ENCODE data around the gene DRAP1. TPM values are rescaled to one million over a fixed set of nuclear protein-coding genes. Genes with fewer than 3 reads are reported as not detected.

DRAP1 gene
- polyA plus RNA-seq, 1 donor = 71.0 TPM

- Histone ChIP-seq H3K36me3 (ENCODE audit: control insufficient read depth, insufficient read depth, low read length) (no peaks in the 10 kb centered on the region), H3K9me3 (ENCODE audit: control insufficient read depth, low read depth, low read length) (no peaks in the 10 kb centered on the region), H3K27ac (ENCODE audit: low read length) (no peak overlapping the region), H3K4me3 (ENCODE audit: low read length) (no peak overlapping the region), H3K4me1 (ENCODE audit: control insufficient read depth, insufficient read depth, low read length) (peaks cover 3% of the 10 kb centered on the region), H3K27me3 (ENCODE audit: control insufficient read depth, insufficient read depth, low read length) (peaks cover 41% of the 10 kb centered on the region)
- DNase-seq = no peak
- no CpG with 5 or more reads among the region's 5 CpGs for WGBS (ENCODE audit: insufficient coverage, low lambda C conversion rate)
Measured at GRCh38 chr11:65906602-65907001, 12.6 kb upstream of the DRAP1 start.

- WGBS (ENCODE audit: insufficient coverage, low lambda C conversion rate) = no CpG with 5 or more reads among the region's 6 CpGs
Measured at GRCh38 chr11:65907878-65908277, 11.3 kb upstream of the DRAP1 start.

GRCh38 chr11:65911682-65912568, 7.3 kb upstream of the DRAP1 start:
- H3K4me3 ChIP-seq (ENCODE audit: low read length) = no peak overlapping the region
- no CpG with 5 or more reads among the region's 14 CpGs for WGBS (ENCODE audit: insufficient coverage, low lambda C conversion rate)
- H3K27me3 ChIP-seq (ENCODE audit: control insufficient read depth, insufficient read depth, low read length) = peaks cover 17% of the 10 kb centered on the region
- H3K4me1 ChIP-seq (ENCODE audit: control insufficient read depth, insufficient read depth, low read length) = peaks cover 4% of the 10 kb centered on the region
- H3K27ac ChIP-seq (ENCODE audit: low read length) = no peak overlapping the region
- peak in 1 of 2 donors; percentile 32 for DNase-seq
- H3K9me3 ChIP-seq (ENCODE audit: control insufficient read depth, low read depth, low read length) = no peaks in the 10 kb centered on the region
- peaks cover 6% of the 10 kb centered on the region for H3K36me3 ChIP-seq (ENCODE audit: control insufficient read depth, insufficient read depth, low read length)

More at GRCh38 chr11:65907878-65908277, 11.3 kb upstream of the DRAP1 start:
- H3K9me3 ChIP-seq (ENCODE audit: control insufficient read depth, low read depth, low read length) = no peaks in the 10 kb centered on the region
- H3K36me3 ChIP-seq (ENCODE audit: control insufficient read depth, insufficient read depth, low read length) = no peaks in the 10 kb centered on the region
- no peak overlapping the region for H3K4me3 ChIP-seq (ENCODE audit: low read length)
- H3K27me3 ChIP-seq (ENCODE audit: control insufficient read depth, insufficient read depth, low read length) = peaks cover 31% of the 10 kb centered on the region
- no peak overlapping the region for H3K27ac ChIP-seq (ENCODE audit: low read length)
- no peak for DNase-seq
- peaks cover 4% of the 10 kb centered on the region for H3K4me1 ChIP-seq (ENCODE audit: control insufficient read depth, insufficient read depth, low read length)

- Histone ChIP-seq H3K27me3 (ENCODE audit: control insufficient read depth, insufficient read depth, low read length) (peaks cover 13% of the 10 kb centered on the region), H3K4me1 (ENCODE audit: control insufficient read depth, insufficient read depth, low read length) (peaks cover 11% of the 10 kb centered on the region), H3K36me3 (ENCODE audit: control insufficient read depth, insufficient read depth, low read length) (peaks cover 9% of the 10 kb centered on the region), H3K27ac (ENCODE audit: low read length) (no peak overlapping the region), H3K9me3 (ENCODE audit: control insufficient read depth, low read depth, low read length) (no peaks in the 10 kb centered on the region), H3K4me3 (ENCODE audit: low read length) (no peak overlapping the region)
- no peak for DNase-seq
- no CpG with 5 or more reads among the region's 4 CpGs for WGBS (ENCODE audit: insufficient coverage, low lambda C conversion rate)
Measured at GRCh38 chr11:65912845-65913244, 6.4 kb upstream of the DRAP1 start.

- no peak for DNase-seq
- H3K4me1 ChIP-seq (ENCODE audit: control insufficient read depth, insufficient read depth, low read length) = peaks cover 17% of the 10 kb centered on the region
- peaks cover 5% of the 10 kb centered on the region for H3K9me3 ChIP-seq (ENCODE audit: control insufficient read depth, low read depth, low read length)
- H3K27ac ChIP-seq (ENCODE audit: low read length) = no peak overlapping the region
- peaks cover 9% of the 10 kb centered on the region for H3K27me3 ChIP-seq (ENCODE audit: control insufficient read depth, insufficient read depth, low read length)
- H3K36me3 ChIP-seq (ENCODE audit: control insufficient read depth, insufficient read depth, low read length) = peaks cover 9% of the 10 kb centered on the region
- no CpG with 5 or more reads among the region's 10 CpGs for WGBS (ENCODE audit: insufficient coverage, low lambda C conversion rate)
- H3K4me3 ChIP-seq (ENCODE audit: low read length) = no peak overlapping the region
Measured at GRCh38 chr11:65915101-65915820, 4.0 kb upstream of the DRAP1 start.

GRCh38 chr11:65915821-65916251, 3.4 kb upstream of the DRAP1 start:
- H3K4me3 ChIP-seq (ENCODE audit: low read length) = no peak overlapping the region
- H3K9me3 ChIP-seq (ENCODE audit: control insufficient read depth, low read depth, low read length) = peaks cover 5% of the 10 kb centered on the region
- H3K36me3 ChIP-seq (ENCODE audit: control insufficient read depth, insufficient read depth, low read length) = peaks cover 10% of the 10 kb centered on the region
- WGBS (ENCODE audit: insufficient coverage, low lambda C conversion rate) = no CpG with 5 or more reads among the region's 13 CpGs
- peaks cover 6% of the 10 kb centered on the region for H3K27me3 ChIP-seq (ENCODE audit: control insufficient read depth, insufficient read depth, low read length)
- DNase-seq = no peak
- no peak overlapping the region for H3K27ac ChIP-seq (ENCODE audit: low read length)
- H3K4me1 ChIP-seq (ENCODE audit: control insufficient read depth, insufficient read depth, low read length) = peaks cover 22% of the 10 kb centered on the region

- peaks cover 11% of the 10 kb centered on the region for H3K36me3 ChIP-seq (ENCODE audit: control insufficient read depth, insufficient read depth, low read length)
- WGBS (ENCODE audit: insufficient coverage, low lambda C conversion rate) = no CpG with 5 or more reads among the region's 7 CpGs
- H3K9me3 ChIP-seq (ENCODE audit: control insufficient read depth, low read depth, low read length) = peaks cover 5% of the 10 kb centered on the region
- DNase-seq = no peak
- peaks cover 5% of the 10 kb centered on the region for H3K27me3 ChIP-seq (ENCODE audit: control insufficient read depth, insufficient read depth, low read length)
- H3K27ac ChIP-seq (ENCODE audit: low read length) = no peak overlapping the region
- peaks cover 24% of the 10 kb centered on the region for H3K4me1 ChIP-seq (ENCODE audit: control insufficient read depth, insufficient read depth, low read length)
- H3K4me3 ChIP-seq (ENCODE audit: low read length) = no peak overlapping the region
Measured at GRCh38 chr11:65916391-65916790, 2.8 kb upstream of the DRAP1 start.

GRCh38 chr11:65917077-65917433, 2.2 kb upstream of the DRAP1 start:
- H3K4me3 ChIP-seq (ENCODE audit: low read length) = no peak overlapping the region
- no CpG with 5 or more reads among the region's 3 CpGs for WGBS (ENCODE audit: insufficient coverage, low lambda C conversion rate)
- H3K27me3 ChIP-seq (ENCODE audit: control insufficient read depth, insufficient read depth, low read length) = no peaks in the 10 kb centered on the region
- H3K4me1 ChIP-seq (ENCODE audit: control insufficient read depth, insufficient read depth, low read length) = peaks cover 20% of the 10 kb centered on the region
- DNase-seq = no peak
- peaks cover 5% of the 10 kb centered on the region for H3K9me3 ChIP-seq (ENCODE audit: control insufficient read depth, low read depth, low read length)
- no peak overlapping the region for H3K27ac ChIP-seq (ENCODE audit: low read length)
- peaks cover 15% of the 10 kb centered on the region for H3K36me3 ChIP-seq (ENCODE audit: control insufficient read depth, insufficient read depth, low read length)

- Histone ChIP-seq H3K4me1 (ENCODE audit: control insufficient read depth, insufficient read depth, low read length) (peaks cover 20% of the 10 kb centered on the region), H3K27me3 (ENCODE audit: control insufficient read depth, insufficient read depth, low read length) (no peaks in the 10 kb centered on the region), H3K9me3 (ENCODE audit: control insufficient read depth, low read depth, low read length) (peaks cover 5% of the 10 kb centered on the region), H3K27ac (ENCODE audit: low read length) (no peak overlapping the region), H3K4me3 (ENCODE audit: low read length) (peak overlapping the region; percentile 97), H3K36me3 (ENCODE audit: control insufficient read depth, insufficient read depth, low read length) (peaks cover 20% of the 10 kb centered on the region)
- DNase-seq = no peak
- WGBS (ENCODE audit: insufficient coverage, low lambda C conversion rate) = no CpG with 5 or more reads among the region's 35 CpGs
Measured at GRCh38 chr11:65917434-65918210, 1.6 kb upstream of the DRAP1 start.

Data from large intestine (tissue), 3 donors.